NK-92 treated with Interleukin-12 subunit alpha and Interleukin-12 subunit beta, amount 100 ng/mL, for 24 hours (cell line): ENCODE data around the gene BICDL2.

ENCODE experiments used
- DNase-seq: peaks from one replicate; lab custom pipeline; 2025; lab: John Stamatoyannopoulos, UW

The BICDL2 gene

GRCh38 chr16:3010510-3010909 lies 26.2 kb downstream of the BICDL2 start:
- no peak for DNase-seq

- no peak for DNase-seq
Measured at GRCh38 chr16:3009568-3010390, 27.0 kb downstream of the BICDL2 start.

- DNase-seq: no peak
Measured at GRCh38 chr16:3008690-3009037, 28.1 kb downstream of the BICDL2 start.

GRCh38 chr16:3007957-3008689 lies 28.6 kb downstream of the BICDL2 start:
- no peak for DNase-seq

GRCh38 chr16:3007059-3007956 lies 29.4 kb downstream of the BICDL2 start:
- DNase-seq: no peak

GRCh38 chr16:3004781-3005284 lies 31.9 kb downstream of the BICDL2 start:
- no peak for DNase-seq

- no peak for DNase-seq
Measured at GRCh38 chr16:3004319-3004718, 32.4 kb downstream of the BICDL2 start.

GRCh38 chr16:3003582-3004270 lies 33.0 kb downstream of the BICDL2 start:
- peak; percentile 85 for DNase-seq

- DNase-seq: no peak
Measured at GRCh38 chr16:3001316-3001715, 35.4 kb downstream of the BICDL2 start.

GRCh38 chr16:3000540-3000939 lies 36.2 kb downstream of the BICDL2 start:
- no peak for DNase-seq

GRCh38 chr16:2999929-3000328 lies 36.8 kb downstream of the BICDL2 start:
- DNase-seq: no peak

- no peak for DNase-seq
Measured at GRCh38 chr16:2996298-2996697, 40.4 kb downstream of the BICDL2 start.

- no peak for DNase-seq
Measured at GRCh38 chr16:2992383-2993081, 44.2 kb downstream of the BICDL2 start.

GRCh38 chr16:2991566-2992261 lies 45.0 kb downstream of the BICDL2 start:
- DNase-seq: no peak

- DNase-seq: no peak
Measured at GRCh38 chr16:2990891-2991290, 45.9 kb downstream of the BICDL2 start.

- no peak for DNase-seq
Measured at GRCh38 chr16:2988590-2989099, 48.1 kb downstream of the BICDL2 start.

- DNase-seq: no peak
Measured at GRCh38 chr16:2987833-2988232, 48.9 kb downstream of the BICDL2 start.

GRCh38 chr16:2987286-2987685 lies 49.5 kb downstream of the BICDL2 start:
- no peak for DNase-seq

GRCh38 chr16:2986623-2987188 lies 50.0 kb downstream of the BICDL2 start:
- DNase-seq: no peak

- no peak for DNase-seq
Measured at GRCh38 chr16:2985893-2986355, 50.8 kb downstream of the BICDL2 start.
